ENCODE measurements around the gene ADA.

GRCh38 chr20:44573501-44573869 lies 78.0 kb downstream of the ADA start:
- no peak for TF ChIP-seq CTCF (IDR thresholded peaks at IDR 0.05; ENCODE audit: low read length)
- no peak for TF ChIP-seq EZH2phosphoT487 (IDR thresholded peaks at IDR 0.05; ENCODE audit: low read length)
